HG02870 (cell line): ENCODE measurements around the gene UQCC2.

Experiments used
- ATAC-seq: cut with Tn5 transposase; IDR thresholded peaks from one replicate; pipeline ENCODE4 v1.9.1; 2021; ENCODE audit warnings: mild to moderate bottlenecking, moderate library complexity; ENCODE audit not compliant: unreplicated experiment

UQCC2 gene

GRCh38 chr6:33725891-33726673 is 14.6 kb upstream of the UQCC2 start:
- ATAC-seq: no peak

- no peak for ATAC-seq
Observed at GRCh38 chr6:33725222-33725621, 13.7 kb upstream of the UQCC2 start.

GRCh38 chr6:33724102-33725023 is 12.9 kb upstream of the UQCC2 start:
- no peak for ATAC-seq

- ATAC-seq: no peak
Observed at GRCh38 chr6:33723371-33724085, 12.0 kb upstream of the UQCC2 start.

- no peak for ATAC-seq
Observed at GRCh38 chr6:33722103-33722623, 10.7 kb upstream of the UQCC2 start.

GRCh38 chr6:33721508-33721907 is 10.0 kb upstream of the UQCC2 start:
- ATAC-seq: no peak

GRCh38 chr6:33720998-33721397 is 9.5 kb upstream of the UQCC2 start:
- ATAC-seq: peak; percentile 40

GRCh38 chr6:33719326-33719987 is 8.0 kb upstream of the UQCC2 start:
- ATAC-seq: no peak

GRCh38 chr6:33718713-33719112 is 7.2 kb upstream of the UQCC2 start:
- ATAC-seq: no peak

GRCh38 chr6:33717934-33718455 is 6.5 kb upstream of the UQCC2 start:
- ATAC-seq: no peak

GRCh38 chr6:33716890-33717632 is 5.6 kb upstream of the UQCC2 start:
- ATAC-seq: no peak

- ATAC-seq: no peak
Observed at GRCh38 chr6:33716379-33716778, 4.9 kb upstream of the UQCC2 start.

GRCh38 chr6:33714385-33715040 is 3.0 kb upstream of the UQCC2 start:
- ATAC-seq: no peak

- no peak for ATAC-seq
Observed at GRCh38 chr6:33713786-33714185, 2.3 kb upstream of the UQCC2 start.

GRCh38 chr6:33712914-33713313 is 1.4 kb upstream of the UQCC2 start:
- ATAC-seq: no peak

- ATAC-seq: no peak
Observed at GRCh38 chr6:33710296-33711121, 991 bp downstream of the UQCC2 start.

GRCh38 chr6:33709605-33710295 is 1.8 kb downstream of the UQCC2 start:
- no peak for ATAC-seq
